ENCODE measurements around the gene CCL13.

The CCL13 gene

DNA sequence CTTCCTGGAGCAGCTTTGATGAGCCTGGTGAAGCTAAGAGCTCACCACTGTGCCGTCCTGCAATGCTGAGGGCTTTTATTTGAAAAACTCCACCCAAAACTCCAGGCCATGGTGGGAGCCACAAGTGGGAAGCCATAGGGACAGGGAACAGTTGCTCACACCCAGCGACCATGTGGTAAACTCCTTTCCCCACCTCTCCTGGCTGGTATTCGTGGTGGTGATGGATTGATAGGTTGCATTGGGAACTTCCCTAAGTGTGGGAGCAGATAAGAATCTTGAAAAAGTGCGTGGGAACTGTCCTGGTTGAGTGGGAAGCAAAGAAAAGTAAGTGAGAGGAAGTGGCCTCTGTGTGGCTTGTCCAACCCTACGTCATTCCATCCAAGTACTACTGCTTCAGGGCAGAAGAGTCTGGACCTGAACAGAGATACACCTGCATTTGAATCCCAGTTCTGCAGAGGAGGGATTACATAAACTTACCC lies 6.9 kb downstream of the CCL13 start, which contains the start of gene CCL1:
CCL1 (minus strand) TSS at position 51 of the 479 bp plus-strand sequence. CDS start 72 bp downstream, outside the sequence.
- no peak for DNase-seq (ENCODE audit: low read depth)

DNA sequence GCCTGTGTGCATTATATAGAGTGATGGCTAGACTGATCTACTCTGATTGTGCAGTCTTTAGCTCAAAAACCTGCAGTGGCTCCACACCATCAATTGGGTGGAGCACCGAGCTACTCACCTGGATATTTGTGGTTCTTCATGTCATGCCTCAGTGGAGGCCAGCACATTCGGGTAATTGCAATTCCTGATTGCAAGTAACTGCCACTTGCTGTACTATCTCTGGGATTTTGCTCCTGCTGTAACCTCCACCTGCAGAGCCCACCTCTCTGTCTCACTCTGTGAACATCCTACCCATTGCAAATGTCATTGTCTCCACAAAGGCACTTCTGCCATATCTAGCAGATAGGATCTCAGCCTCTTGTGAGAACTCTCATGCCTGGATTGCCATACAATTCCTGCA lies 8.5 kb downstream of the CCL13 start:
- DNase-seq (ENCODE audit: low read depth), result no peak

DNA sequence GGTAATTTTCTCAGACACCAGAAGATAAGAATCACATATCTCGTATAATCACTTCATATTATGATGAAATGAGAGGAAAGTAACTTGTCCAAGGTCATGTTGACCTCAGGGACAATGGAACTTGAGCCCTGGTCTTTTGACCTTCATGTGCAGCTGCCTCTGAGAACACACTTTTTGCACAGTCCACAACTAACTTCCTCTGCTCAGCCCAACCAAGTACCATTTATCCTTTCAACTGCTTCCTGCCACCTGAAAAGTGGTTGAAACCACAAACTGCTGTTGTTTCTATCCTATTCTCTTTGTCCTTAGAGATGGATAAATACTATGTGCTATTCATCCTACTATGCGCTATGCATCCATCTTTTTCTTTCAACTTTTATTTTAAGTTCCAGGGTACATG lies 9.1 kb downstream of the CCL13 start:
- DNase-seq (ENCODE audit: low read depth), result no peak

DNA sequence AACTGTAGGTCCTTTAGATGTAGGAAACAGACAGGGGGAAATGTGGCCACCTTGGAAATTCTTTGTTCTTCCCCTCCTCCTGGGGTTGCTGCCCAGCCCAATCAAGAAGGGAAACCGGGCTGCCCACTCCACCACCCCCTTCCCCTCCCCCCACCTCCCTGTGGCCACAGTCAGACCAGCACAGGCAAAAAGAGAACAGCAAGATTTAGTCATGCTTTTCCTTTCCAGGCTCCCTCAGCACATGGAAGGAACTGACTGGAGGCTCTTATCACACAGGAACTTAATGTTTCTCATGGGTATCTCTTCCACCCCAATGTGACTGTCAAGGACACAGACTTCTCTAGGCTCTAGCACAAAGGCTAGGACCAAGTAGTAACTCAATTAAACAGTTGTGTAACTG lies 9.7 kb downstream of the CCL13 start:
- no peak for DNase-seq (ENCODE audit: low read depth)

DNA sequence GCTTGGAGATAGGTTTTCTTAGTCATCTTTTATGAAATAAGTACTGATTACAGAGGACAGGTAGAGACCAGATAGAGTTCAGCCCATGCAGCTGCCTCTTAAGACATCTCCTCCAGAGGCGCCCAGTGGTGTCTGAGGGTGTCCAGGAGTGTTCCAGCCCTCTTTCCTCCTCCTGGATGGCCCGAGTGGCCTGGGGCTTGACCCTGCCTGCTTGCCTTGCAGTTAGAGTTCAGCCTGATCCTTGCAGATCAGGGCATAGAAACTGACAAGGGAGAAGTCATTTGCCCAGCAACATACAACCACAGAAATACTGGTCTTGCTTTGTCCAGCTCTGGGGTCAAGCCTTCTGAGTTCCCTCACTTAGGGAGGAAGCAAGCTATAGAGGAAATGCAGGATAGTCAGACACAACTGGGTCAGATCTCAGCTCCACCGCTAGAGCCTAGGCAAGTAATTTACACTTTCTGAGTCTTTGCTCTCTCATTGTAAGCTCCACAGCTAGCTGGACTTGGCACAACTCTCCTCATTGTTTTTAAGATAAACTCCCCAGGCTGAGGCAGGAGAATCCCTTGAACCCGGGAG lies 10.3 kb downstream of the CCL13 start:
- DNase-seq (ENCODE audit: low read depth), result no peak

DNA sequence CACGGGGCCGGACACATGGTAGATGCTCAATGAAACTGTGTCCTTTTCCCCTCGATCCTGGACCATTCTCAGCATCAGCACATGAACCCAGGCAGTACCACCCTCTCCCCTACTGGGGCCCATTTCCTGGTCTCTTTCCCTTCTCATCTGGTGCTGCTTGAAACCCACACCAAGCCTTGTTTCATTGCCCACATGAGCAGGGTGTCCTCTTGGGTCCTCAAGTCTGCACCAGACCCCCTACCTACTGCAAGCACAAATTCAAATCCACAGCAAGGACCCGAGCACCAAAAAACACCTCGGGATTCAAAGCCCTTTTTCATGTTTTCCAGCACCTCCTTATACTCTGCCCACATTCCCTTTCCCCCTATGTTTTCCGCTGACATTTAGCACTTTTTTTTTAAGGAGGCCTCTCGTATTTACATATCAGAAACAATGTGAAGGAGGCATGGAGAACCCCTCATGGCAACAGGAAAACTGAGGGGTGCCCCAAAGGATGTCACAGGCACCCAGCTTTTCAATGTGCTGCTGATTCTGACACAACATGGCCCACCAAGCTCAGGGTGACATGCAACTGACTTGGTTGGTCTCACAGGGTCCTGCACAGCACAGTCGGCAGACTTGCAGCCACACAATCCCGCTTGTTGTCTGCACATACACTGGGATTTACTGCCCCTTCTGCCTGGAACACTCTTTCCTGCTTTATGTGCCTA lies 11.4 kb downstream of the CCL13 start:
- no peak for DNase-seq (ENCODE audit: low read depth)

DNA sequence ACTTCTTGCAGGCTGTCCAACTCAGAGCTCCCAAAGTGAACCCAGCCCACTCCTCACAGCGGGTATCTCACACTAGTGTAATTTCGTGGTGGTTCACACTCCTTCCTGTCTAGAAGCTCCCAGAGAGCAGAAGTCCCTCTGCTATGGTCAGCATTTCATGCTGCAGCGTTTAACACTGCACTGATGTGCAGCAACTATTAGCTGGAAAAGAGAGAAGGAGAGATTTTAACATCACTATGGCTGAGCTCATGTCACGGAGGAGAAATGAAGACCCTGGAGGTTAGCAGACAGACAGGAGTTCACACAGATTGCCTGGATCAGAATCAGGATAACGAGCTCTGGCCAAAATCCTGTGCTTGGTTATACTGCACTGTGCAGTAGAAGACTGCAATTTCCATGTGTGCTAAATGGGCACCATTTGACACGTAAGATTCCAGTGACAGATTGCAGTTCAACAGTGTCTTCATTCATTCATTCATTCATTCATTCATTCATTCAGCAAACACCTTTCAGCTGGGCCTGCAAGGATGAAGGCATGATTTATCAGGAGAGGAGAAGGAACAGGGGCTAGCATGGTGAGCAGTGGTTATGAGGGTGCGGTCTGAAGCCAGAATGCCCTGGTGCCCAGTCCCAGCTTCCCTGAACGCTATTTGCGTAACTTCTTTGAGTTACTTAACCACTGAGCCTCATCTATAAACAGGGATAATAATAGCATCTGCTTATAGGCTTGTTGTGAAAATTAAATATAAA lies 12.1 kb downstream of the CCL13 start:
- DNase-seq (ENCODE audit: low read depth), result no peak

DNA sequence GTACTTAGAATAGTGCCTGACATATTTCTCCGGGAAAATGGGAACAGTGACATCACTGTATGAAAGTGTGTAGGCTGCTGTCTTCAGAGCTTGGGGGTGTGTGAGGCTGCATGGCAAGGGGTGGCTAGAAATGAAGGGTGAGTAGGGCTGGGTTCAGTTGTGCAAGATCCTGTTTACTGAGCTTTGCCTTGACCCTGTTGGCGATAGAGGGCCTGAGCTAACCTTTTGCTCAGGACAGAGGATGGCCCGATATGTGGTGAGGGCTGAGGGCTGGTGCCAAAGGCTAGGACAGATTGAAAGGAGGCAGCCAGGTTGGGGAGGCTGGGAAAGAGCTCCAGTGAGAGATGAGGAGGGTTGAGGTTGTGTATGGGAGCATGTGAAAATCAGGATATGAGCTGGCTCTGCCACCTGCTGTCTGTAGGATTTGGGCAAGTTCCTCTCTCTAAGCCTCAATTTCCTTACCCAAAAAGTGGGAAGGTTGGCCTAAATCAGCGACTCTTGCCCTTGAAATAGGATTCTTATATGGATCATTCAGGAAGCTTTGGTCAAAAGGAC lies 12.7 kb downstream of the CCL13 start:
- no peak for DNase-seq (ENCODE audit: low read depth)

DNA sequence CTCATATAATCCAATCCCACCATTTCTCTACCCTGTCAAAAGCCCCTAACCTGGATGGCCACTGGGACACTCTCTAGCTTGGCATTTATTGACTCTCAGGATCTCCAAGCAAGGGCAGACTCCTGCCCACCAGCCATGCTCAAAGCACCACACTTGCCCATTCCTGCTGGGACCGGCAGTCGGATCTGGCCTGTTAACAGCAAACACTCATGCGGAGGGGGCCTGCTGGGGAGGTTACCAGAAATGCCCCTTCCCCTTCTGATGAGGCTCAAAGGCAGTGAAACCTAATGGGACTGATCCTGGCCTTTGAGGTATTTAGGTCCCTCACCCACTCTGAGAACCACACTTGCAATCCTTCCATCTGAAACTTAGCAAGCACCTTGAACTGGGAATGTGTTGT lies 13.3 kb downstream of the CCL13 start:
- no peak for DNase-seq (ENCODE audit: low read depth)

DNA sequence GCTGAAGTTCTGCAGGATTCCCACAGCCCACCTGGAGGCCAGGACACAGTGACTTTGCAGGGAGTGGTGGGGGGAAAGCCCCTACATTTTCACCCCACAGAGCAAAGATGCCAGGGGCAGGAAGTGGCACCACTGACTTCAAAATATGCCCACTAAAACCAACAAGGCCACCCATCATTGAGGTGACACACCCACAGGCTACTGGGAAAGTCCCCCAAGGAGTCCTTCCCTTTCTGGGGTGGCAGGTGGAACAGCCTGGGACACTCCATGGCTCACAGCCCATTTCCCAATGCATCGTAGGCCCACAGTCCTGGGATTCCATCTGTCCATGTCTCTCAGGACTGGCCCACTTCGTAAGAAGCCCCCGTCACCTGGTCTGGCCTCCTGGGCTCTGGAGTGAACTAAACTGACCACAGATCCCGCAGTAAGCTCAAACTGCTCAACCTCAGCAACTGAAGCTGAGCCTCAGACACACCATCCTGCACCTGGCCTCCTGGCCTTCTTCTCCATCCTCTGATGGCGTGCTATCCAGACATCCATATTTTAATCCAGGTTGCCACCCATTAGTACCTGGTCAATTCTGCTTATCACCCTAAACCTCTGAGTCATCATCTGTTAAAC lies 14.2 kb downstream of the CCL13 start:
- no peak for DNase-seq (ENCODE audit: low read depth)

DNA sequence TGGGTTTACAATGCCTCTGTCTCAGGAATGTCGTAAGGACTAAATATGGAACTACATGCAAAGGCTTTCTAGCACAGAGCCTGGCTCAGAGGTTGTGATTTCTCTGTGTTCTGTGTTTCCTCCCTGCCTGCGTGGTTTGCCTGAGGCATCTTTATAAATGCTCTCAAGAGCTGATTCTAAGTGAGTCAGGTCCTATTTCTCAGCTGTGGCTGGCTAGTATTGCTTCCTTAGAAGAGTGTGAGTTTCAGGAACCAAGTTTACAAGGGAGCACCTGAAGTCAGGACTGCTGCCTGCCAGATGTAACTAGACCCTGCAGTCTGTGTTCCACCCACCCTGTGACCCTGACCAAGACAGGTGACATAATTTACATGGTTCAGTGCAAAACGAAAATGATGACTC lies 14.7 kb downstream of the CCL13 start:
- no peak for DNase-seq (ENCODE audit: low read depth)

DNA sequence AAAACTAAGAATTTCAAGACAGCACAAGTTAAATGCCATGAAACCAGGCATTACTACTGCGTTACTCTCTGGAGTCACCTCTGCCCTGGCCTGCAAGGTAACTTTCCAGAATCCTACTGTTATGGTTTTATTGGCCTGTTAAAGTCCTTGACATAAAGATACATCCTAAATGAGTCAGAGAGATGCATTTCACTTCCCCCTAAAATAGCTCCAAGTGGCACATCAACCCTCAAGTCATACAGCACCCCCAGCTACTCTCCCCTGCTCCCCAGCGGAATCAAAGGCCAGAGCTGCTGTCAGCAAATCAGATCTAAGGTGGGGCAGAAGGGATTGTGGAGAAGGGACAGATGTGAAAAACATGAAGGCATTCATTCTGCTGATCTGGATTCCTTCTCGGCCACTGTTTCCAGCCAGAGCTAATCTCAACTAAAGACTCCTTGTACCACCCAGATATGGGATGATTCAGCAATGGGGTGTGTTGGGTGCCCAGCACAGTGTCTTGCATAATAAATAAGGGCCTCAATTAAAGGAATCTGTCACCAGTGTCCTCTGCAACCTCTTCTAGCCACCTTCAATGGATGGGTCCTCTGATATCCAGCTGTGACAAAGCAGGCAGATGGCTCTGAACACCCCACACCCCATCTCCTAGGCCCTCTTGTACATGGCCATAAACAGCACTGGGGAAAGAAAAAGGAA lies 15.3 kb downstream of the CCL13 start:
- no peak for DNase-seq (ENCODE audit: low read depth)

DNA sequence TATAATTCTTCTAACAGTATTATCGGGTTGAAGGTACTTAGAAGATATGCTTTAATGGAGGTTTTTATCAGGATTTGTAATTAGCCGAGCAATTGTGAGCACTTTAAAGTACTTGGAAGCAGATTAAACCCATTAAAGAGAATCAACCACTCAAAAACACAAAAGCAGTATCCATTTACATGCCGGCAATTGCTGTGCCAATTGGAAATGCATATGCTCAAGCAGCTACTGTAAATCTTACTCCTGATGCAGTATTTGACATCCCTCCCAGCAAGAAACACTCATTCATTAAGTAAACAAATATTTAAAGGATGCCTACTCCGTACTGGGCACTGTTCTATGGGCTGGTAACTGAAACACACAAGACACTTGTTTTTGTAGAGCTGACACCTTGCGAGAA lies 18.2 kb downstream of the CCL13 start:
- DNase-seq (ENCODE audit: low read depth), result no peak

DNA sequence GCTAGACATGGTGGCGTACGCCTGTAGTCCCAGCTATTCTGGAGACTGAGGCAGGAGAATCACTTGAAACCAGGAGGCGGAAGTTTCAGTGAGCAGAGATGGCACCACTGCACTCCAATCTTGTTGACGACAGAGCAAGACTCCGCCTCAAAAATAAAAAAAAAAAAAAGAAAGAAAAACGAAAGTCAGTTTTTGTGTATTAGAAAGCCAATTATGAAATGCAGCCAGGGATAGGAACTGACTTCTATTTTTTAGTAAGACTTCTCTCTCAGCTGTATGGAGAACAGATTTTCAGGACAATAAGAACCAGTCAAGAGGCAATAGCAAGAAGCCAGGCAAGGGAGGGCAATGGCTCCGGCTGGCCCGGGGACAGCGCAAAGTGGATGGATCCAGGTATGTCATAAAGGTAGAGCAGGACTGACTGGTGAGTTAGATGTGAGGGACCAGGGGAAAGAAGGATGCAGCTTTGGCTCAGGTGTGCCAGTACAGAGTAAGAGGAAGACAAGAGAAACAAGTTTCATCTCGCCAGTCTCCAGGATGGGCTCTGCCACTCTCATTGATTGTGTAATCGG lies 19.2 kb downstream of the CCL13 start:
- no peak for DNase-seq (ENCODE audit: low read depth)

DNA sequence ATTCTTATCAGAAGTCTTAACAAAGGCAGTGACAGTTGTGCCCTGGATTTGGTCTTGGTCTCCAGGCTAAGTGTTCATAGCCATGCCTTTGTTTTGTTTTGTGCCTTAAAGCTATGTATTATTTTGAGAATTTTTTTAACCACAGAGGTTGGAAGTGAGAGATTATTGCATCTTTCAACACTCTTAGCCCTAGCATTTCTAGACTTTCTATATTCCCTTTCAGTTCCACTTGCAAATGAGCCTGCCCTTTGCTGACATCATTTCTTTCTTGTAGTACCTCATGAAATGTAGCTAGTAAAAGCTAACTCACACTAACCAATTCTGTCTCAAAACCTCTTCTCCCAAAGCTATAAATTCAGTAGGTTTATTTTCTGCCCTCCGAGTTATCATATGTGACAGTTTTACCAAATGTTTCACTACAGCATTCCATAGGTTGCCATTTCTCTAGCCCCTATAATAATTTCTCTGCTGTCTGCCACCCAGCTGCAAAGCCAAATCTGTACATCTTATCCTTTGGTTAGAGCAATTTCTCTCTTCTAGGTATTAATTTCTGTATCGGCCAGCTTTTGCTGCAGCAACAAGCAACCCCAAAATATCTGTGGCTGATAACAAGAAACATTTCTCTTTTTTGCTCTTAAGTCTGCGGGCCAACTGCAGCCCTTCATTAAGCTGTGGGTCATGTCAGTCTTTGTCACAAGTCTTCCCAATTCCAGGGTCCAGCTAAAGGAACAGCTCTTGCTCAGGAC lies 21.0 kb downstream of the CCL13 start:
- DNase-seq (ENCODE audit: low read depth), result no peak

DNA sequence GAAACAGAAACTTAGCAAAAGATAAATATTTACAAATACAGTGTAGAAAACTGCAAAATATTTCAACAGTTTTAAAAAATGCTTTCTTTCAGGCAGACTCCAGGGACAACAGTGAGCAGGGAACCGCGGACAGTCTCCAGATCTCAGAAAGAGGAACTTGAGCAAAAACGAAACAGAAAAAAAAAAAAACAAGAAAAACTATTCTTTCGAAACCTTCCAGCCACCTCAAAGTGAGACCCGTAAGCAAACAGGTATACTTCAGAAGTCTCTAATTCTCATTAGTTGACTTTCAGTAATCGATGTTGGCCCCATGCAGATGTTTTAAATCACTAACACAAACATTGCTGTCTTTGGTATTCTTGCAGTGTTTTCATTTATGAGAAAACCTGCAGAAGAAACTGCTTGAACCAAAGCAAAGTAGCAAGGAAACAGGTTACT lies 22.4 kb downstream of the CCL13 start:
- DNase-seq (ENCODE audit: low read depth), result no peak

DNA sequence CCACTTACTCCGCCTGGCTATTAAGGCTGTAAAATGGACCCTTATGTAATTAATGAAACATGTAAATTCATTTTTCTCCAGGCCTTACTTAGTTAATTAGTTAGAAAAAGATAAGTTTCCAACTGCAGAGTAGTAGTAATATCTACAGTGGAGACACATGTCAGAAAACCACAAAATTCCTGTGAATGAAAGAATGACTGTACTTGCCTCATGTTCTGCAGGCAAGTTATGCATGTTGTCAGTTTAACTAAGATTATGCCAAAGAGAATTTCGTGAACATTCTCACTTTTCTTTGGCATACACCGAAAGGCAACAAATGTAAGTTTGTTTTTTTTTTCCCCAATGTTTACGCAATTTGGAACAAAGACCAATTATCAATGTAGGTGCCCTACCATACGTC lies 23.6 kb downstream of the CCL13 start:
- DNase-seq (ENCODE audit: low read depth), result no peak

DNA sequence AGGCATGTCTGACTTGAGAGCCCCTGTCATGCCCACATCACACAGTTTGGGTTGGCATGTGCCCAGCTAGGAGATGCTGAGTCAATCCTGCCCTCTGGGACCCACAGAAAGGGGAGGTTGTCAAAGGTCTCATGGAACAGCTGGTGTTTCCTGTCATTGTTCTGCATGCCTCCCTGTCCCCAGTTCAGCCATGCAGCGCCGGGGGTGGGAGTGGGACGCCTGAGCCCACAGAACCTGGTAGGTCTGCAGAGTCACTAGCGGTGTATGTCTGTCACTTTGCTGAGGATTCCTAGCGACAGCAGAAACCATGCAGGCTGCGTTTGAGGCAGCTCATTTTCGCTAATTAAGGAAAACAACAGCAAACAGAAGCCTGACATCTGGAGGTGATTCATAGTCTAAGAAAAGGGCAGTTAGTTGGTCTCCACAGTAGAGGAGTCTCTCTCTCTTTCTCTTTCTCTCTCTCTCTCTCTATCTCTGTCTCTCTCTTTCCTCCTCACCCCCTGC lies 26.4 kb downstream of the CCL13 start:
- DNase-seq (ENCODE audit: low read depth), result no peak

DNA sequence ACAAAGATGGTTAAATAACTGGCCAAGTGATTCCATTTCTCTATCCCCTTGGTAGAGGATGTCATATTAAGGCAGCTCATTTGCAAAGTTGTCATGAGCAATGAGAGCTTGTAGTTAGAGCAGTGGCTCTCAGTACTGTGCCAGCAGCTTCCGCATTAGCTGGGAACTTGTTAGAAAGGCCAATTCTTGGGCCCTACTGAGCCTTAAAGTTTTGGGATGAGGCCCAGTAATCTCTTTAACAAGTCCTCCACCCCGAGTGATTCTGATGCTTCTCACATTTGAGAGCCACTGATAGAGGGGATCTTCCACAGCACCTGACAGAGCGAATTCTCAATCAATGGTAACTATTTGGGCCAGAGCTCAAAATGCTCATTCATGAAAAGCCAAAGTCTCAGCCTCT lies 26.9 kb downstream of the CCL13 start:
- DNase-seq (ENCODE audit: low read depth), result no peak

DNA sequence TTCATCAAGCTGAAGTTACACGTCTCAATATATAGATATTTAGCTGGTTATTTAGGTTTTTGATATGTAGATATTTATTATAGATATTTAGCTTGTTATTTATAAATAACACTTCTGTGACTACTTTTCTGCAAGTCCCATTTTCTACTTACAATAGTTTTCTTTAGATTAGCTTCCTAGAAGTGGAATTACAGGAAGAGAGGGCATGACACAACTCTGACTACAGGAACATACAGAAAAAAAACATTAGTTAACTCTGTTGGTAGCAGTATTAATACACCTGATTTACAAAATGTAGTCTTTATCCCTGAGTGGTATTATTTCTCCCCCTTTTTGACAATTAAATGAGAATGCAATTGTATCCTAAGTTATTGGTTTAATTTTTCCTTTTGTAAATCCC lies 28.0 kb downstream of the CCL13 start:
- no peak for DNase-seq (ENCODE audit: low read depth)

All from stimulated activated CD4-positive, alpha-beta T cell treated with anti-CD3 and anti-CD28 coated beads, Interleukin-2, amount 100 ng/mL, for 4 hours (primary cell).